Left kidney (tissue), 1 donor: Measurements from ENCODE around the gene NAA40. TPM values are rescaled to one million over a fixed set of nuclear protein-coding genes. Genes with fewer than 3 reads are reported as not detected.

Source experiments
- polyA plus RNA-seq: library from polyadenylated mRNA; unstranded; fragments of 120-200 nt; gene quantifications from one replicate; pipeline ENCODE4 v1.2.1, GENCODE V29; 2013; ENCODE audit not compliant: insufficient read length

The NAA40 gene
- polyA plus RNA-seq, 1 donor = 45.7 TPM

Other genes starting within 250 kb of the NAA40 start
- gene ZFTA, start 170.2 kb upstream of the NAA40 start, polyA plus RNA-seq = 40.9 TPM
- gene SPINDOC, start 125.5 kb upstream of the NAA40 start, polyA plus RNA-seq = 31.3 TPM
- gene MARK2, start 99.9 kb upstream of the NAA40 start, polyA plus RNA-seq = 38.0 TPM
- 12.2 TPM for gene RCOR2, start 21.8 kb upstream of the NAA40 start, polyA plus RNA-seq
- 194 TPM for gene COX8A, start 35.6 kb downstream of the NAA40 start, polyA plus RNA-seq
- 105 TPM for gene OTUB1, start 47.4 kb downstream of the NAA40 start, polyA plus RNA-seq
- 3.3 TPM for gene FLRT1, start 96.9 kb downstream of the NAA40 start, polyA plus RNA-seq
- gene MACROD1, start 227.1 kb downstream of the NAA40 start, polyA plus RNA-seq = 13.3 TPM
- gene STIP1, start 247.2 kb downstream of the NAA40 start, polyA plus RNA-seq = 215 TPM